ENCODE results near the gene MCF2L. TPM values are rescaled to one million over a fixed set of nuclear protein-coding genes. Genes with fewer than 3 reads are reported as not detected.

Gene MCF2L
- total RNA-seq, 1 donor from 2014 or later, result 41.2 TPM

GRCh38 chr13:113121183-113121927, 152.3 kb downstream of the MCF2L start:
- DNase-seq, result no peak
- no peaks in the 10 kb centered on the region for H3K36me3 ChIP-seq

GRCh38 chr13:113121928-113122471, 153.0 kb downstream of the MCF2L start:
- Histone ChIP-seq H3K4me1 (peaks cover 12% of the 10 kb centered on the region), H3K9me3 (replicated peaks) (no peaks in the 10 kb centered on the region), H3K27ac (replicated peaks) (peak overlapping the region; percentile 60), H3K27me3 (ENCODE audit: low read depth) (no peaks in the 10 kb centered on the region), H3K36me3 (no peaks in the 10 kb centered on the region), H3K4me3 (peak overlapping the region; percentile 56)
- DNase-seq, result no peak
- intact Hi-C loops (cut with micrococcal nuclease), result no loop called here
- TF ChIP-seq CTCF (IDR thresholded peaks at IDR 0.05; ENCODE audit: borderline replicate concordance), result no peak

More at GRCh38 chr13:113121183-113121927, 152.3 kb downstream of the MCF2L start:
- Histone ChIP-seq H3K27ac (replicated peaks) (no peak overlapping the region), H3K27me3 (ENCODE audit: low read depth) (no peaks in the 10 kb centered on the region), H3K9me3 (replicated peaks) (no peaks in the 10 kb centered on the region), H3K4me1 (peaks cover 12% of the 10 kb centered on the region), H3K4me3 (no peak overlapping the region)
- no peak for TF ChIP-seq CTCF (IDR thresholded peaks at IDR 0.05; ENCODE audit: borderline replicate concordance)
- intact Hi-C loops (cut with micrococcal nuclease), result no loop called here

- intact Hi-C loops (cut with micrococcal nuclease), result no loop called here
- H3K4me3 ChIP-seq, result peak within 1 kb of the TSS; percentile 56
- peak; percentile 70 for DNase-seq
- no peaks in the 10 kb centered on the region for H3K36me3 ChIP-seq
- peak; percentile 34 for TF ChIP-seq CTCF (IDR thresholded peaks at IDR 0.05; ENCODE audit: borderline replicate concordance)
- H3K27ac ChIP-seq (replicated peaks), result peak within 1 kb of the TSS; percentile 60
- H3K9me3 ChIP-seq (replicated peaks), result no peaks in the 10 kb centered on the region
- peaks cover 12% of the 10 kb centered on the region for H3K4me1 ChIP-seq
- no peaks in the 10 kb centered on the region for H3K27me3 ChIP-seq (ENCODE audit: low read depth)
These were observed 153.7 kb downstream of the MCF2L start, which contains the start of gene F10 for GRCh38 chr13:113122550-113123225. F10 (plus strand) TSS chr13:113122799; CDS start chr13:113122856, 57 bp downstream.

- peak overlapping the region; percentile 60 for H3K27ac ChIP-seq (replicated peaks)
These were observed 154.5 kb downstream of the MCF2L start for GRCh38 chr13:113123226-113124201.

More at GRCh38 chr13:113123226-113124201, 154.5 kb downstream of the MCF2L start:
- H3K36me3 ChIP-seq, result no peaks in the 10 kb centered on the region
- TF ChIP-seq CTCF (IDR thresholded peaks at IDR 0.05; ENCODE audit: borderline replicate concordance), result peak; percentile 23
- DNase-seq, result no peak
- peak overlapping the region; percentile 56 for H3K4me3 ChIP-seq
- no peaks in the 10 kb centered on the region for H3K27me3 ChIP-seq (ENCODE audit: low read depth)
- H3K4me1 ChIP-seq, result peaks cover 12% of the 10 kb centered on the region
- no peaks in the 10 kb centered on the region for H3K9me3 ChIP-seq (replicated peaks)
- intact Hi-C loops (cut with micrococcal nuclease), result no loop called here
